Measurements from ENCODE around the gene CROCC2.

Gene CROCC2

DNA sequence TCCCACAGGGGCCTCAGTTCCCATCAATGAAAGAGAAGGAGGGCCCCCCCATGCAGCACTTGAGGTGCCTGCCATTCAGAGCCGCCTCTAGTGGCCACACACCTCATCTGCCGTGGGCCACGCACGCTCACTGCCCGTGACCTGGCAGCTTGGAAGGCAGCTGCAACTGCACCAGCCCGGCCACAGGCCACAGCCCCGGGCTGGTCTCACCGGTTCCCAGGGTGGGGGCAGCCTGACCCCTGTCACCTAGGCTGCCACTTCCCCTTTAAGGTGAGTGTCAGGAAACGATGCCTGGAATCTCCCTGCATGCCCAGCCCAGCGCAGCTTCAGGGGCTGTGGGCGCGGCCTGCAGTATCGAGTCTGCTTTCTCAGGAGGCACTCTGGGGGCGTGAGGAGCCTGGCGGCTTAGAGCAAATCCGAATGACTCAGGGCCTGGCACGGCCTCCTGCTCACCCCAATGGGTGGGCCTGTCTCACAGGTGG, 12.7 kb upstream of the CROCC2 start:
- DNase-seq = no peak

DNA sequence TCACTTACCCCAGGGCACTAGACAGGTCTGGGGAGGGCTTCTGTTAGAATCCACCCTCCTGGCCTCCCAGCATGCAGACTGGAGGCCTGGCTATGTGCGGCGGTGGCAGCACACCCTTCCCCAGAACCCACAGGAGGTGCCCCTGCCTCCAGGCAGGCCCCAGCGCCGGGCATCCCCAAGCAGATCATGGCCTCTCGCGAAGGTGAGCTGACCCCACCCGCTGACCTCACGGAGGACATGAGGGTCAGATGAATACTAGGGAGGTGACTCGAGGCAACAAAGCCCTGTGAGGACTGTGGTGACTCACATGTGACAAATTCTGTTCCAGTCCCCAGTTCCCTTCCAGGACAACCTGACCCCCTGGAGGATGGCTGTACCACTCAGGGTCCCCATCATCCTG, 12.1 kb upstream of the CROCC2 start:
- DNase-seq = no peak

DNA sequence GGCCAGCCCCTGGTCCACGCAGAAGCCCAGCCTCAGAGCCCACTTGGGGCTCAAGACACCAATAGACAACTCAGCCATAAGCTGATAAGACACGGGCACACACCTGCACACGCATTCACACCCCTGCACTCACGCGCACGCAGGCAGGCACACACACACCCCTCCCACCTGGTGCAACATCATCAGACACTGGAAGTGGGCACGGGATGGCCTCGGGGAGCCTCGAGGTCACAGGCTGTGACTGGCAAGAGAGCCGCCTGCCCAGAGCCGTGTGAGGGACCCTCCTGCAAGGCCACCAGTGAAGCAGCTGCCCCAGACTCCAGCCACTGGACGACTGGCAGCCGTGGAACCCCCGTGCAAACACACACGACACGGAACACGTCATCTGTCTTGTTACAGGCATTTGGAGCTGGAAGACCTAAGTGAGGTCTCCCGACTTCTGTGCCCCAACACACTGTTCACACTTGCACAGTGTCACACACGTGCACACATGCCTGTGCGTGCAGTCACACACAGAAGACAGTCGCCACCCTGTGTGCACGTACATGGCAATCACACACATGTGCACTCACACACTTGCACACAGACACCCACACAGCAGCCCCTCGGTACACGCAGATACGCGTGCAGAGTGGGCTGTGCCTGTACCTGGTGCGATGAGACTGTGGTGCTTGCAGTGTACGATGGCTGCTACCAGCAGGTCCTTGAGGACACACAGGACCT, 11.1 kb upstream of the CROCC2 start:
- no peak for DNase-seq

DNA sequence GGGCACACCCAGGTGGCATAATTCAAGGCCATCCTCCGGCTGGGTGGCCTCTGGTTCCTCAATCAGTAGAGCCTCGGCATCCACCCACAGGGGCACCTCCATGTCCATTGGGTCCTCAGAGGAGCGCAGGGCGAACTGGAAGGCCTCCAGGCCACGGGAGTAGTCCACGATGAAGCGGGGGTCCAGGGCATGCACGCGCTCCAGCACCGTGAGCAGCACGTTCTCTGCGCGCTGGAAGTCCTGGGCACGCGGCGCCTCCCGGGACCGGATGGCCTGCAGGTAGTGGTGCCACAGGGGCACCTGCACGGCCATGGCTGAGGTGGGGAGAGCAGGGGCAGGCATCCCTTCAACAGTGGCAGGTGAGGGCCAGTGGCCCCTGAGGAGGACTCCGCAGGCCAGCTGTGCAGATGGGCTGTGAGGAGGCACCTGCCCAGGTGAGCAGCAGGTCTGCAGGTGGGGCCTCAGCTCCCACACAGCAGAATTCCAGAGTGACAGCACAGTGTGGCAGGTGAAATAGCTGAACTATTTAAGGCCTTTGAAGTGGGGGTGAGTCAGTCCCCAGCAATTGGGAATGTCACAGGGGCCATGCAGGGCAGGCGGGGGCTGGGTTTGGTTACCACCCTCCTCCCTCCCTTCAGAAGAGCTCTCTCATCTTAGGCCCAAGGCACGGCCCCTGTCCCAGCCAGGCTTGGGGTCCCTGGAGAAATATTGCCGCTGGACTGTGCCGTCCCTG, 10.3 kb upstream of the CROCC2 start, which contains the start of gene MAB21L4:
Gene MAB21L4, minus strand, starts transcription at position 501 of the 733 bp plus-strand sequence. Its CDS starts 159 bp downstream, at position 342.
- no peak for DNase-seq

DNA sequence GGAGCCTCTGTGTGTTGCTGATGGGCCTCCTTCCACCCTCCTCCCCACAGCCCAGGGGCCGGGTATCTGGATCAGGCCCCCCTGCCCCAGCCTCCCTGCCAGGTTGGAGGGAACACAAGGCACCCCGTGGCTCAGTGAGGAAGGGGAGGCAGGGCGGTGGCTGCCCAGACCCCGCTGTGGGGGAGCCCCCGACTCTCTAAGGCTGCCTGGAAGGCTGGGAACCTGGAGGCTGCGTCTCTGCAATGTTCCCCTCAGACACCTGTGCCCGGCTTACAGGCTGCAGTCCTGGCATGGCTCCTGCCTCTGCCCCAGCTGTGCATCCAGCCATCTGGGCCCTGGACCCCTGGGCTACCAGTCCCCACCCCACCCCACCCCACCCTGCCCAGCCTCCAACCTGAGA, 9.7 kb upstream of the CROCC2 start:
- no peak for DNase-seq

DNA sequence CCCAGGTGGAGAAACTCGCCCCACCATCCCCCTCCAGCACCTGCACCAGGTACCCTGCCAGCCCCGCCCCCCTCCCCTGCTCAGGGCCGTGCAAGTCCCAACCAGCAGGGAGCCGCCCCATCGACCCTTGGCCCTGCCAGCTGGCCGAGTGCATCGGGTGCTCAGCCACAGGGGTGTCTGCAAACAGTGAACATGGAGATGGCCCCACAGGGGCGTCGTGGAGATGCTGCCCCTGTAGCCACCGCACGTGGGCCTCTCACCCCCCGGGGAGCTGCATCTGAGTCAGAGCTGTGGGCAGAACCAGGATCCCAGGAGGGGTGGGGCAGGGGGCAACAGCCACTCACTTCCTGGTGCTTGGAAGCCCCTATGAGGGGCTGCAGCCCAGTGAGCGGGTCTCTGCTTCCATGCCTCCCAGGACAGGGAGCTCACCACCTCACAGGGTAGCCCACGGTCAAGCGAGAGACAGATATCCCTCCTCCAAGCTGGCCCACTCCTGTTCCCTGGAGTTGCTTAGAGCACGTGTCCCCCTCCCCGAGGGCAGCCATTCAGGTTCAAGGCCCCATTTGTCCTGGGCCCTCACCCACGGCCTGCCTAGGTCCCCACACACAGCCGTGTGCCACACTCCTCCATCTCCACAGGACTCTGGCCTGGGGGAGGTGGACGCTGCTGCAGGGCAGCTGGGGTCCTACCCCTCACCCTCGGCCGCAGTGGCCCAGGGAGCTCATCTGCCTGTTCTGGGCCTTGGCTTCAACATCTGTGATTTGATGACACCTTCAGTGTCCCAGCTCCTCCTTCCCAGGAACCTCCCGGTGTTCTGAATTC, 9.1 kb upstream of the CROCC2 start:
- no peak for DNase-seq

DNA sequence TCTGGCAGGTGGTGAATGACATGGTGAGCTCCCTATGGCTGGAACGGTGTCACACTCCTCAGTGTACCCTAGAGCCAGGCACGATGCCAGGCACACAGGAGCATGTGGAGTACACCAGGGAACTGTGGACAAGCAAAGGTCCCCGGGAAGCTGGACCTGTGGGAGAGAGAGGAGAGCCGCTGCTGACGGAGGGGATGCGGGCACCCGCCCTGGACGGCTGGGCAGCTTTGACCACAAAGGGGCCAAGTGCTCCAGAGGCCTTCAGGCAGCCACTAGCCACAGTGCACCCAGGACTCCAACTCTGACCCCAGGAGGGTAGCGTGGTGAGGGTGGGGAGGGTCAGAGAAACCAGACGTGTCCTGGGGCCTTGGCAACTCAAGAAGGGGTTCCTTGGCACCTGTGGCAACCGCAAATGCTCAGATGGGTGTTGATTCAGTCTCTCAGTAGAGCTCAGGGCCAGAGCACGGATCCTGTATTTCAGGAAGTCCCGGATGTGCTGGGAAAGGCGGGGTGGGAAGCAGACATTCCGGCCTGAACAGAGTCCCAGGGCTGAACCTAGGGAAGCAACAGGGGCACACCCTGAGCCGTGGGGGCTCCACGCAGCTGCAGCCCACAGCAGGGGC, 7.9 kb upstream of the CROCC2 start:
- DNase-seq = no peak

DNA sequence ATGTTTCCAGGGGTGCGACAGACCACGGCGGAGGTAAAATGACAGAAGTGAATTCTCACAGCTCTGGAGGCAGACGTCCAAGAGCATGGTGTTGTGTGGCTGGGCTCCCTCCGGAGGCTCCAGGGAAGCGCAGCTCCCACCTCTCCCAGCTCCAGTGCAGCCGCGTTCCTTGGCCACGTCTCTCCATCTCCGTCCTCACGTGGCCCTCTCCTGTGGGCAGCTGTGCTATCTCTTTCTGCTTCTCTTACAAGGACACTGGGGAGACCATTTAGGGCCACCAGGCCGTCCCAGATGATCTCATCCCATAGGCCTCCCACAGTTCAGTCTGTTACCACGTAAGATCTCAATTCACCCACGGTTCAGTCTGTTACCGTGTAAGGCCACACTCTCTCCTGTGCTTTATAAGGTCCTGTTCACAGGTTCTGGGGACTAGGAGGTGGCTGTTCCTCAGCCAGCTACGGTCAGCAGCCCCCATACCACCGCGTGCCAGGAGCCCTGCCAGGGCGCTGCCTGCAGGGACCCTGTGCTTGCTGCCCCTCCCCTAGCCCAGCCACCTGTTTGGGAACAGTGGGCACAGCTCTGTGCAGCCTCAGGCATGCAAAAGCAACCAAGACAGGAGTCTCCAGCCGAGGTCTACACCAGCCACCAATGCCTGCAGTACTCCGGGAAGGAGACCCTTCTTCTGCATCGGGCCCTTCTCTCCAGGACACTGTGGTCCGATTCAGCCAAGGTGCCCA, 7.2 kb upstream of the CROCC2 start:
- no peak for DNase-seq

DNA sequence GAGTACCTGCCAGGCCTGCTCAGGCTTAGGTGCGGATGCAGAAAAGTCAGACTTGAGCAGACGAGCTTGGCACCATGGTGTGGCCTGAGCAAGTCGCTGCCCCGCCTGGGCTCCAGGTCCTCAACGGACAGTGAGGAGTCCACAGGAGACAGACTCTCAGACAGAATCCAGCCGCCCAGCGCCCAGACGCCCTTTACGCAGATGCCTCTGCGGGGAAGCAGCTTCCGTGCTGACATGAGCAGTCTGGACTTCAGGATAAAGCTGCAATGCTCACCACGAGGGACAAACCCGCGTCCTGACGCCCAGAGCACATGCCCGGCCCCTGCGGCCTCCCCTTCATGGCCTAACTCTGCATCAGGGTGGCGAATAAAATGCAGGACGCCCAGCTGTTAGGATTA, 6.7 kb upstream of the CROCC2 start:
- DNase-seq = no peak

DNA sequence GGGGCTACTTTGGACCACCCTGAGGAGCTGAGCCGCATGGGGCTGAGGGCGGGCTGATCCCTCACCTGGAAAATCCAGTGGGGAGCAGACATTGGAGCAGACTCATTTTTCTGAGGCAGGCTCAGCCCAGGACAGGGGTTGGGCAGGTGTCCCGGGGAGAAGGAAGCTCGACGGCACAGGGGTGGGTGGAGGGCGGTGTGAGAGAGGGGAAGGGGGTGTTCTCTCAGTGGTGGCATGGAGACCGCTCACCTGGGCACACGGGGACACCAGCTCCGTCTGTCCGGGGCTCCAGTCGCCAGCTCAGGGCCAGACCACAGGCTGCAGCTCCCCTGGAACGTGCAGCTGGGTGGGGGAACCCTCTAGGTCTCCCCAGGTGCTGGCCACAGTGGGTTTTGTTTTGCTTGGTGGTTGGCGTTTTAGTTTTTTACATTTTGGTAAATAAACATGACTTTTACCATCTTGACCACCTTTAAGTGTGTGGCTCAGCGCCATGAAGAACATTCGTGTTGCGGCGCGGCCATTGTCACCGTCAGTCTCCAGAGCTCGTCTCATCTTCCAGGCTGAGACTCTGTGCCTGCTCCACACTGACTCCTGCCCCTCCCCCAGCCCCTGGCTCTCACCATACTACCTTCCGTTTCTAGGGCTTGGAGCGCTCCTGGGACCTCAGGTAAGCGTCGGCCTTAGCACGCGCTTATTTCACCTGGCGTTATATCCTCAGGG, 5.8 kb upstream of the CROCC2 start:
- DNase-seq = no peak

DNA sequence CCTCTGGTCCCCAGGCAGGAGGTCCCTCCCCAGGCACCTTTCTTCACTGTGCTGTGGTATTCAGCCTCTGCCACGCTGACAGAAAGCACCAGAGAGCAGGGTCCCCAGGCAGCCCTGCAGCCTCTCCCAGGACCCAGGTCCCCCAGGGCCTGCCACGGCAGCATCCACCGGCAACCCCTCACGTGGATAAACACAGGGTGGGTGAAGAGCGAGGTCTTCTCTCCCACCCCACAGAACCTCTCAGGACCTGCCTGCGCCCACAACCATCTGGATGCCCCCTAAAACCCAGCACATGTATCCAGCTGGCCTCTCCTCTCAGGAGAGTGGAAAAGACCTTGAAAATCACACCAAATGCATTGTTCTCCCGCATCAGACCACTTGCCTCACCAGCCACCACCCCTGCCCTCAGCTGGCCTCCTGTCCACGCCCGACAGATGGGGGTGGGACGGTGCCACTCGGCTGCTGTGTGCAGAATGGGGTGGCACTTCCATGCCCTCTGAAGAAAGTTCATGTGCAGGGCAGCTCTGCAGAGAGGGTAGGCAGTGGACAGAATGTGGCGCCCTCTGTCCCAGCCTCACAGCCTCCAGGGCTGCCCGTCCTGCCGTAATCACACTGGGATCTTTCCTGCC, 4.0 kb upstream of the CROCC2 start:
- DNase-seq = no peak

DNA sequence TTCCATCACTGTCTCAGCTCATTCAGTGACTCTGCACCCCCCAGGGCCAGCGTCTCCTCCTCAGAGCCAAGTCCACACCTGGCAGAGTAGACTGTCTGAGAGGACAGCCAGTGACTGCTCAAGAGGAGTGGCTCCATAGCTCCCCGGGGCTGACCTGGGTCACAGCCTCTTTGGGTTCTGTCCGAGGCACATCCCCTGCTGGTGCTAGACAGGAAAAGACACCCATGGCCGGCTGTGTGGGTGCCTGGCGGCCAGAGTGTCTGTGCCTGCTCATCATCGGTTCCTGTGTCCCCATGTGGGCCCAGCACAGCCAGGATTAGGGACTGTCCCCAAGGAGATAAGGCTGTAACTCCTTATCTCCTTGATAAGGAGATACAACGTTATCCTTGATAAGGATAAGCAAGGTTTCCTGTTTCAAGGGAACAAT, 3.5 kb upstream of the CROCC2 start:
- no peak for DNase-seq

DNA sequence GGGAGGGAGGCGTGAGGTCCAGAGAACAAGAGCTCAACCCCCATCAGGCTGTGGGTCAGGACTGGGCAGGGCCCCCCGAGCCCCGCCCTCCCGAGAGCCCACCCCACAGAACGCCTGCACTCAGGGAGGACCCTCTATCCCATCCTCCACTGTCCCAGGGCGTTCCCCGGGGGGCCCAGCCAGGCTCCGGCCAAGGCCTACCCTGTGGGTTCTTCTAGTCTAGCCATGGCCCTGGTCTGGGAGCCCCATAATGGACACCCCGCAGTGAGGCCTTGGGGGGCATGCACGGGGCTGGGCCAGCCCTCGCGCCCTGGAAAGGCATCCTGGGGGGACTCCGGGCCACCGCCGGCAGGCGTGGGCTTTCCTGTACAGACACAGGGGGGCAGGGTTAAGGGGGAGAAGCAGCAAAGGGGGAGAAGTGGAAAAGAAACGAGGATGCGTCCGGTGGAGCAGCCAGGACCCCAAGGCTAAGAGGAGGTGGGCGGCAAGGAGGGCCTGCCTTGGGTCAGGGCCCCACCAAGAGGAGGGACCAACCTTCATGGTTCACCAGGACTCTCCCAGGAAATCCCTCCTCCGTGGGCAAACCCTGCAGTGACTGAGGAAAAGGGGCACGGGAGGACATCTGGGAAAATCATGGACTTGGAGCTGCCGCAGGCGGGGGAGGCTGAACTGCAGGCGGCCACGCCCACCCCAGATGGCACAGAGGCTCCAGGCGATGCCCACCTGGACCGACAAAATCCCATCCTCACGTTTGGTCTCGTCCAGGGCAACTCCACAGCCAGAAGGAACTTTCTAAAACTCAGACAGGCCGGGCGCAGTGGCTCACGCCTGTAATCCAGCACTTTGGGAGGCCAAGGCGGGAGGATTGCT, 2.7 kb upstream of the CROCC2 start:
- no peak for DNase-seq

DNA sequence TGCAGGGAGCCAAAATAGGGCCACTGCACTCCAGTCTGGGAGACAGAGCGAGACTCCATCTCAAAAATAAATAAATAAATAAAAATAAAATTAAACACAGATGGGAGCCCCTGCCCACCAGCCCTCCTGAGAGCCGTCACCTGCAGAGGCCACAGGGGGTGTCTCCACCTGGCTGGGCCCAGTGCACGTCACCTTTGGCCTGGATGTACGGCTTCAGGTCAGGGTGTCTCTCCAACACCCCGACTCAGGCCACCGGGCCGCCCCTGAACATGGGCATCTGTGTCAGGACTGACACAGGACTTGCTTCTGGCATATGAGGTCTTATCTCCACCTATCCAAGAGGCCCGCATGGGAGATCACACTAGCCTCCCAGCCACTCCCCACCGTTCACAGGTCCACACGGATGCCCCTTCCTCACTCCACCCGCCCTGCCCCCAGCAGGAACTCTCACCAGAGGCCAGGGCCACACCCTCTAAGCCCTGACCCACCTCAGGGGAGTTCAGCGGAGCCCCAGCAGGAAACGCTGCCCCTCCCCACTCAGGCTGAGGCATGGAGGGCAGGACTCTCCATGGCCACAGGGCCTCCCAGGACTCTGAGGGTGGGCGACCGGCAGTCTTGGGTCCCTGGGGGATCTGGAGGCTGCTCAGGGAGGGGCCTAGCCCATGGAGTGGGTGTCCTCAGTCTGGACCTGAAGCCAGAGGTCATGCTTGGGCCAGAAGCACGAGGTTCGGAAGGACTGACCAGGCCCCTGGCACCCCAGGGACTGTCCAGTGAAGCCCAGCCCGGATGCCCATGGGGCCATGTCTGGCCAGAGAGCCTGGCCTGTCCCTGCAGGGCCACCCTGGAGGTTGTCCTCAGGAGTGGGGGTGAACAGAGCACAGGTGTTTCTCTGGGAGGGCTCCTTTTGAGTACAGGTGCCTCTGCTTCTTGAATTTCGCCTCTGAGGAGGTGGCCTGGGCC, 1.6 kb upstream of the CROCC2 start:
- DNase-seq = no peak

DNA sequence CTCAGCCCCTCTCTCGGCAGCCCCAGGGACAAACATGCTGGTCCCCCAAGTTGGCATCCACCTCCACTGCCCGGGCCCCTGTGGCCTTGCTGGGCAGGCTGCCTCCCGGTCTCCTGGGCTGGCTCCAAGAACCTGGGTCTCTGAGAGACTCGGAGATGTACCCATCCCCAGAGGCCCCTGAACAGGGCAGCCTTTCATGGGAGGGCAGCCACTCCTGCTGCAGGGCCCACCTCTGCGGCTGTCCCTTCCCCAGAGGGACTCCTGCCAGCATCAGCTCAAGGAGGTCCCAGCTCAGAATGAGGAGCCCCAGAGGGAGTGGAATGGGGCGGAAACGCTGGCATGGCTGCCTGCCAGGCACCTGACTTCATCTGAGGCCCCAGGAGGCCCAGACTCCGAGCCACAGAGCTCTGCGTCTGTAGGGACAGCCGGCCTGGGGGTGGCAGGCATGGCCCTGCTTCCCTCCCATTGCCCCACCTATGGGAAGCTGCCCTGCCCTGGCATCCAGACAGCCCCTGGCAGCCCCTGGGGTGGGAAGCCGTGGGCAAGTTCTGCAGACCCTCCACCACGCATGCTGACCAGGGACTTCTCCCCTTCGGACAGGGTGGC, 857 bp upstream of the CROCC2 start:
- no peak for DNase-seq

DNA sequence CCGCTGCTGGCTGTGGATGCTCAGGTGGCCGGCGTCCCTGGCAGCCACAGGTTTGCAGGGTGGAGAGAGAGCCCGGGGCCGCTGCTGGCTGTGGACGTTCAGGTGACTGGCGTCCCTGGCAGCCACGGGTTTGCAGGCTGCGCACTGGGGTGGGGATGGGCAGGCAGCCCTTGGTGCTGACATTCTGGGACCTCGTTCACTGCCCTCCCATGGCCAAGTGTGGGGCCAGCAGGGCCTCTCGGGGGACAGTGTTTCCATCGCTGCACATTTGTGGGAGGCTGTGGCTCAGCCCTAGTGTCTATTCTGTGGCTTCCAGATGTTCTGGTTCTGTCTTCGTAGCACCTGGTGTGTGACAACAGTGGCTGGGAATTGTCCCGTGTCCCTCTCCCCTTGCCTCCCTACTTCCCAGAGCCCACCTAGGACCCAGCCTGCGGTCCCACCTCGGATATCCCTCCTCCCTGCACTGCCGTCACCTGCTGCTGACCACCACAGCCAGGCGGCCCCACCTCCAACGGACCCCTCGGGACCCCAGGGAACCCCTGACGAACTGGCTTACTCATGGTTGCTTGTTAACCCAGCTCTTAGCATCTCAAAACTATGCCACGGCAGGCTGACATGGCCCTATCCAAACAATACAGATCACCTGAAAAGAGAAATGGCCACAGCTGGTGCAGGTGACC, 915 bp downstream of the CROCC2 start:
- DNase-seq = no peak

DNA sequence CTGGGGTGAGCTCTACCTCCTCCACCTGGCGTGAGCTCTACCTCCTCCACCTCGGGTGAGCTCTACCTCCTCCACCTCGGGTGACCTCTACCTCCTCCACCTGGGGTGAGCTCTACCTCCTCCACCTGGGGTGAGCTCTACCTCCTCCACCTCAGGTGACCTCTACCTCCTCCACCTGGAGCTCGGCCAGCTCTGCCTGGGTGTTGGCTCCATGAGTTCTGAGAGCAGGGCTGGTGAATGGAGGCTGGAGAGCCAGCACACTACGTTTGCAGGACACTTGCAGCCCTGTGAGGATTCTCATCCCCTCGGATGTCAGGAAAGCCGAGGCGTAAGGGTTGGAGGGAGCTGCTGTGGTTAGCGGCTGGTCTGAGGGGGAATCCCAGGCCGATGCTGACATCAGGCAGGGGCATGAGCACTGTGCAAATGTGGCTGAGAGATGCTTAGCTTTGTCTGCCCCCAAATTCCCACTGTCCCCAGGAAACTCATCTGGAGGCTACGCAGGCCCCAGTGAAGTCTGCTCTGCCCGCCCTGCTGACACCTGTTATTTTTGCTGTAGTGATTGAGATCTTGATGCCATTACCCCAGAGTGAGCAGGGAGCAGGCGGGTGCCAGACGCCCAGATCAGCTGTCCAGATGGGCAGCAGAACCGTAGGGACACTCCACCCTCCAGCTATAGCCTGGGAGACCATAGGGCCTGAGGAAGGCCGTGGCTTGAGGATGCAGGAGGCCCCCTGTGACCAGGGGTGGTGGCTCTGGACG, 3.3 kb downstream of the CROCC2 start:
- DNase-seq = no peak

Data from inflammatory macrophage treated with lipopolysaccharide for 1 hour (primary cell).